ENCODE measurements around the gene C1orf159. TPM values are rescaled to one million over a fixed set of nuclear protein-coding genes. Genes with fewer than 3 reads are reported as not detected.
"Not testable (repeated sequence)": the region's sequence is repeated elsewhere in the genome, so short reads cannot be mapped to it uniquely, and the experiment has no call there.

The C1orf159 gene
- total and polyA plus RNA-seq, 4 donors: 4.0 to 35.4 (median 11.4) TPM

DNA sequence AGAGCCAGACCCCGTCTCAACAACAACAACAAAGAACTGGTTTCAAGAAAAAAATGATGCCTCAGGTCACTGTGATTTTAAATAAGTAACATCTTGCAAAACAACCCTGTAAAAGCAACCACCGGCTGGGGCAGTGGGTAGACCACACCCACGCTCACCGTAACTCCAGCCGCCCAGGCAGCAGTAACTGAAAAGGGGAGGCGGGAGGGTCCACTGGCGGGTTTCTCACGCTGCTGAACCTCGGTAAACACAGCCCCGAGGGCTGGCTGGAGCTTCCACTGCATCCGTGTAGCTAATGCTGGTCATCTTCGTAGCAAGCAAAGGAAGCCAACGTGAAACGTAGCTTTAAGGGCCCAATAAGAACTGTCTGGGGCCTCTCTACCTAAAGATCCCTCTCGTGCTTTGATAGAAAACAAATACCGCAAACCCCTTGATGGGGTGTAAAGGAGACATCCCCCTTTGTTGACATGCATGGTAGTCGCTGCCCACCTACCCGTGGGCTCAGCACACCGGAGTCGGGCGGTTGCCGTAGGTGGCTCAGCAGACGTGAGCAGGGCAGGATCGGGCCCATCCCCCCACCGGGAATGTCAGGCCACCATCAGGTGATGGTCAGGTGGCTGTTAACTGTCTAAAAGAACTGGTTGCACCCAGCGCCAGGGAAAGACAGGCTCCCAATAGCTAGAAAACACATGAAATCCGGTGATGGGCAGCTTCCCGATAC is 4.2 kb downstream of the C1orf159 start:
- Histone ChIP-seq H3K36me3 (ENCODE audit: control insufficient read depth in 1 of 2, insufficient read depth in 2 of 2, low read length in 1 of 2) (no peaks in the 10 kb centered on the region), H3K4me3 (ENCODE audit: low read length in 2 of 2) (no peak overlapping the region), H3K27me3 (ENCODE audit: control insufficient read depth in 1 of 2, insufficient read depth in 2 of 2, low read length in 1 of 2) (no peaks in the 10 kb centered on the region), H3K27ac (ENCODE audit: low read depth in 1 of 2, low read length in 2 of 2) (no peak overlapping the region), H3K9me3 (ENCODE audit: control insufficient read depth, low read length) (no peaks in the 10 kb centered on the region), H3K4me1 (ENCODE audit: control insufficient read depth in 1 of 2, insufficient read depth in 2 of 2, low read length in 2 of 2) (no peaks in the 10 kb centered on the region)
- DNase-seq (peak in 1 of 2 donors; percentile 71), ATAC-seq (ENCODE audit: low FRiP score) (no peak)
- intact Hi-C loops (cut with DNase I): no loop called here
- WGBS, 2 donors: 94 to 96% methylated on average over 28 of the region's 28 CpGs

- Histone ChIP-seq H3K36me3 (ENCODE audit: control insufficient read depth in 1 of 2, insufficient read depth in 2 of 2, low read length in 1 of 2) (no peaks in the 10 kb centered on the region), H3K4me1 (ENCODE audit: control insufficient read depth in 1 of 2, insufficient read depth in 2 of 2, low read length in 2 of 2) (no peaks in the 10 kb centered on the region), H3K9me3 (ENCODE audit: control insufficient read depth, low read length) (no peaks in the 10 kb centered on the region), H3K27me3 (ENCODE audit: control insufficient read depth in 1 of 2, insufficient read depth in 2 of 2, low read length in 1 of 2) (no peaks in the 10 kb centered on the region), H3K27ac (ENCODE audit: low read depth in 1 of 2, low read length in 2 of 2) (no peak overlapping the region), H3K4me3 (ENCODE audit: low read length in 2 of 2) (no peak overlapping the region)
- intact Hi-C loops (cut with DNase I): no loop called here
- peak in 1 of 2 donors; percentile 52 for DNase-seq
- no peak for ATAC-seq (ENCODE audit: low FRiP score)
- WGBS, 2 donors: 87 to 88% methylated on average over 29 of the region's 29 CpGs
Observed at GRCh38 chr1:1110561-1110971, 5.3 kb downstream of the C1orf159 start.

- Histone ChIP-seq H3K27ac (ENCODE audit: low read depth in 1 of 2, low read length in 2 of 2) (no peak overlapping the region), H3K27me3 (ENCODE audit: control insufficient read depth in 1 of 2, insufficient read depth in 2 of 2, low read length in 1 of 2) (no peaks in the 10 kb centered on the region), H3K4me1 (ENCODE audit: control insufficient read depth in 1 of 2, insufficient read depth in 2 of 2, low read length in 2 of 2) (no peaks in the 10 kb centered on the region), H3K9me3 (ENCODE audit: control insufficient read depth, low read length) (no peaks in the 10 kb centered on the region), H3K4me3 (ENCODE audit: low read length in 2 of 2) (no peak overlapping the region), H3K36me3 (ENCODE audit: control insufficient read depth in 1 of 2, insufficient read depth in 2 of 2, low read length in 1 of 2) (no peaks in the 10 kb centered on the region)
- DNase-seq (peak in 1 of 2 donors; percentile 39), ATAC-seq (ENCODE audit: low FRiP score) (no peak)
- intact Hi-C loops (cut with DNase I): no loop called here
- 88 to 89% methylated on average over 14 of the region's 14 CpGs for WGBS, 2 donors
Observed at GRCh38 chr1:1109743-1110142, 6.1 kb downstream of the C1orf159 start.

DNA sequence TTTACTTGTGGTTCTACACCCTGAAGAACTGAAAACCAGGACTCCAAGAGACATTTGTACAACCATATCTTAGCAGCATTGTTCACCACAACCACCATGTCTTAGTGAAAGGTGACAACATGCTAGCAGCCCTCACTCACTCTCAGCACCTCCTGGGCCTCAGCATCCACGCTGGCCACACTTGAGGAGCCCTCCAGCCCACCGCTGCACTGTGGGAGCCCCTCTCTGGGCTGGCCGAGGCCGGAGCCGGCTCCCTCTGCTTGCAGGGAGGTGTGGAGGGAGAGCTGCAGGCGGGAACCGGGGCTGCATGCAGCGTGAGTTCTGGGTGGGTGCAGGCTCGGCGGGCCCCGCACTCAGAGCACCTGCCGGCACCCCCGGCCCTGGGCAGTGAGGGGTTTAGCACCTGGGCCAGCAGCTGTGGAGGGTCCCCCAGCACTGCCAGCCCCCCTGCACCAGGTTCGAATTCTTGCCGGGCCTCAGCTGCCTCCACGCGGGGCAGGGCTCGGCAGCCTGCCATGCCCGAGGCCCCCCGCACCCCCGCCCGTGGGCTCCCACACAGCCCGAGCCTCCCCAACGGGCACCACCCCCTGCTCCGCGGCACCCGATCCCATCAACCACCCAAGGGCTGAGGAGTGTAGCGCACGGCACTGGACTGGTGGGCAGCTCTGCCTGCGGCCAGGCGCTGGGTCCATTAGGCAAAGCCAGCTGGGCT is 9.2 kb downstream of the C1orf159 start:
- Histone ChIP-seq H3K4me3 (ENCODE audit: low read length in 2 of 2) (no peak overlapping the region), H3K4me1 (ENCODE audit: control insufficient read depth in 1 of 2, insufficient read depth in 2 of 2, low read length in 2 of 2) (no peaks in the 10 kb centered on the region), H3K9me3 (ENCODE audit: control insufficient read depth, low read length) (no peaks in the 10 kb centered on the region), H3K27me3 (ENCODE audit: control insufficient read depth in 1 of 2, insufficient read depth in 2 of 2, low read length in 1 of 2) (no peaks in the 10 kb centered on the region), H3K27ac (ENCODE audit: low read depth in 1 of 2, low read length in 2 of 2) (no peak overlapping the region), H3K36me3 (ENCODE audit: control insufficient read depth in 1 of 2, insufficient read depth in 2 of 2, low read length in 1 of 2) (no peaks in the 10 kb centered on the region)
- 98% methylated on average over 31 of the region's 31 CpGs for WGBS, 2 donors
- peak in 1 of 2 donors; percentile 49 for DNase-seq
- no peak for ATAC-seq (ENCODE audit: low FRiP score)
- intact Hi-C loops (cut with DNase I): no loop called here

- H3K9me3 ChIP-seq (ENCODE audit: control insufficient read depth, low read length); H3K27ac ChIP-seq (ENCODE audit: low read depth in 1 of 2, low read length in 2 of 2); H3K27me3 ChIP-seq (ENCODE audit: control insufficient read depth in 1 of 2, insufficient read depth in 2 of 2, low read length in 1 of 2); H3K4me1 ChIP-seq (ENCODE audit: control insufficient read depth in 1 of 2, insufficient read depth in 2 of 2, low read length in 2 of 2); DNase-seq; intact Hi-C loops (cut with DNase I); ATAC-seq (ENCODE audit: low FRiP score); H3K36me3 ChIP-seq (ENCODE audit: control insufficient read depth in 1 of 2, insufficient read depth in 2 of 2, low read length in 1 of 2); H3K4me3 ChIP-seq (ENCODE audit: low read length in 2 of 2): not testable (repeated sequence)
- WGBS, 2 donors: 89 to 90% methylated on average over 6 of the region's 6 CpGs
Observed at GRCh38 chr1:1104152-1104551, 11.7 kb downstream of the C1orf159 start.

GRCh38 chr1:1101503-1101902 is 14.4 kb downstream of the C1orf159 start:
- 95% methylated on average over 7 of the region's 7 CpGs for WGBS, 2 donors
- H3K9me3 ChIP-seq (ENCODE audit: control insufficient read depth, low read length): peaks cover 2% of the 10 kb centered on the region
- no peaks in the 10 kb centered on the region for H3K27me3 ChIP-seq (ENCODE audit: control insufficient read depth in 1 of 2, insufficient read depth in 2 of 2, low read length in 1 of 2)
- DNase-seq: no peak
- intact Hi-C loops (cut with DNase I): no loop called here
- H3K36me3 ChIP-seq (ENCODE audit: control insufficient read depth in 1 of 2, insufficient read depth in 2 of 2, low read length in 1 of 2): no peaks in the 10 kb centered on the region
- H3K4me1 ChIP-seq (ENCODE audit: control insufficient read depth in 1 of 2, insufficient read depth in 2 of 2, low read length in 2 of 2): no peaks in the 10 kb centered on the region
- no peak overlapping the region for H3K4me3 ChIP-seq (ENCODE audit: low read length in 2 of 2)
- H3K27ac ChIP-seq (ENCODE audit: low read depth in 1 of 2, low read length in 2 of 2): no peak overlapping the region
- no peak for ATAC-seq (ENCODE audit: low FRiP score)

DNA sequence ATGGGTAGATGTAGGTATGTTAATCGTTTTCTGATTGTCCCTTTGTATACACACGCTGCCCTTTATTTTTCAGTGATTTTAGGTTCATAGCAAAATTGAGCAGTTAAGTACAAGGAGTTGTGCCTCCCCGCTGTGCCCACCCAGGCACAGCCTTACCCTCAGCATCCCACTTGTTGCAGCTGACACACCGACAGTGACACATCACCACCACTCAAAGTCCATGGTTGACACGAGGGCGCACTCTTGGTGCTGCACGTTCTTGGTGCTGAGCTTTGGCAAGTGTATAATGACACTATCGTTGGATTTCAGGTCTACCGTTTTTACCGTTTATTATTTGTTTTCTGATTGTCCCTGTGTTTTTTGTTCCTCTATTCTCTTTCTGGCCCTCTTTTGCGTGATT is 15.6 kb downstream of the C1orf159 start:
- Histone ChIP-seq H3K27ac (ENCODE audit: low read depth in 1 of 2, low read length in 2 of 2) (no peak overlapping the region), H3K4me1 (ENCODE audit: control insufficient read depth in 1 of 2, insufficient read depth in 2 of 2, low read length in 2 of 2) (no peaks in the 10 kb centered on the region), H3K27me3 (ENCODE audit: control insufficient read depth in 1 of 2, insufficient read depth in 2 of 2, low read length in 1 of 2) (no peaks in the 10 kb centered on the region), H3K4me3 (ENCODE audit: low read length in 2 of 2) (no peak overlapping the region), H3K9me3 (ENCODE audit: control insufficient read depth, low read length) (peaks cover 2% of the 10 kb centered on the region), H3K36me3 (ENCODE audit: control insufficient read depth in 1 of 2, insufficient read depth in 2 of 2, low read length in 1 of 2) (no peaks in the 10 kb centered on the region)
- DNase-seq: no peak
- ATAC-seq (ENCODE audit: low FRiP score): no peak
- intact Hi-C loops (cut with DNase I): no loop called here
- WGBS, 2 donors: 95 to 97% methylated on average over 11 of the region's 11 CpGs

DNA sequence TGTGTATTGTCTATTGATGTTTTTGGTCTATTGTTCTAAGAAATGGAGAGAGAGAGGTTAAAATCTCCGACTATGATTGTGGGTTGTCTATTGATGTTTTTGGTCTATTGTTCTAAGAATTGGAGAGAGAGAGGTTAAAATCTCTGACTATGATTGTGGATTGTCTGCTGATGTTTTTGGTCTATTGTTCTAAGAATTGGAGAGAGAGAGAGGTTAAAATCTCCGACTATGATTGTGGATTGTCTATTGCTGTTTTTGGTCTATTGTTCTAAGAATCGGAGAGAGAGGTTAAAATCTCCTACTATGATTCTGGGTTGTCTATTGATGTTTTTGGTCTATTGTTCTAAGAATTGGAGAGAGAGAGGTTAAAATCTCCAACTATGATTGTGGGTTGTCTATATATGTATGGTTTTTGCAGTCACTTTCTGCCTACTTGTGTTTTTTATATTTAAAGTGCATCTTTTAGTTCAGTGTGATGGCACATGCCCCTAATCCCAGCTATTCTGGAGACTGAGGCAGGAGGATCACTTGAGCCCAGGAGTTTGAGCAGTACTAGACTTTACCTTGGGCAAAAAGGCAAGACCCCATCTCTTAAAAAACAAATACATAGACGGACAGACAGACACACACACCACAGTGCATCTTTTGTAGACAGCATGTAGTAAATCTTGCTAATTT is 16.2 kb downstream of the C1orf159 start:
- intact Hi-C loops (cut with DNase I): no loop called here
- no peak overlapping the region for H3K4me3 ChIP-seq (ENCODE audit: low read length in 2 of 2)
- DNase-seq (no peak), ATAC-seq (ENCODE audit: low FRiP score) (no peak)
- H3K4me1 ChIP-seq (ENCODE audit: control insufficient read depth in 1 of 2, insufficient read depth in 2 of 2, low read length in 2 of 2): no peaks in the 10 kb centered on the region
- peaks cover 2% of the 10 kb centered on the region for H3K9me3 ChIP-seq (ENCODE audit: control insufficient read depth, low read length)
- 94 to 96% methylated on average over 4 of the region's 4 CpGs for WGBS, 2 donors
- no peak overlapping the region for H3K27ac ChIP-seq (ENCODE audit: low read depth in 1 of 2, low read length in 2 of 2)
- no peaks in the 10 kb centered on the region for H3K27me3 ChIP-seq (ENCODE audit: control insufficient read depth in 1 of 2, insufficient read depth in 2 of 2, low read length in 1 of 2)
- H3K36me3 ChIP-seq (ENCODE audit: control insufficient read depth in 1 of 2, insufficient read depth in 2 of 2, low read length in 1 of 2): no peaks in the 10 kb centered on the region

Measured in aorta (tissue), 5 donors.